Endodermal cell (in vitro differentiated cells): ENCODE results near the gene LOX. TPM values are rescaled to one million over a fixed set of nuclear protein-coding genes. Genes with fewer than 3 reads are reported as not detected.

Source experiments
- DNase-seq: peaks from one replicate; pipeline ENCODE4 v3.0.0-alpha.2; 2017
- H3K27ac ChIP-seq: 2 replicates; pipeline ENCODE4 v1.5.1; 2013; ENCODE audit warnings: mild to moderate bottlenecking, low read depth, low read length, moderate library complexity
- H3K27me3 ChIP-seq: 2 replicates; pipeline ENCODE4 v1.6.1; 2013; ENCODE audit warnings: mild to moderate bottlenecking, low read length, moderate library complexity; ENCODE audit not compliant: insufficient read depth, control insufficient read depth, poor library complexity, severe bottlenecking
- H3K36me3 ChIP-seq: 2 replicates; pipeline ENCODE4 v1.7.0; 2013; ENCODE audit warnings: mild to moderate bottlenecking, low read length, moderate library complexity; ENCODE audit not compliant: control insufficient read depth, insufficient read depth
- H3K4me1 ChIP-seq: one replicate; pipeline ENCODE4 v1.7.0; 2013; ENCODE audit warnings: low read length; ENCODE audit not compliant: control insufficient read depth, insufficient read depth
- H3K4me3 ChIP-seq: 2 replicates; pipeline ENCODE4 v1.5.1; 2013; ENCODE audit warnings: mild to moderate bottlenecking, low read length, moderate library complexity
- H3K9ac ChIP-seq: 2 replicates; pipeline ENCODE4 v1.6.1; 2013; ENCODE audit warnings: mild to moderate bottlenecking, low read length, moderate library complexity; ENCODE audit not compliant: poor library complexity, severe bottlenecking; ENCODE audit errors: extremely low read depth
- H3K9me3 ChIP-seq: 2 replicates; pipeline ENCODE4 v1.6.1; 2013; ENCODE audit warnings: mild to moderate bottlenecking, low read length, moderate library complexity; ENCODE audit not compliant: control insufficient read depth
- H3K27ac Mint-ChIP-seq: 2 replicates; pipeline ENCODE4 v1.8.0; 2020; ENCODE audit warnings: mixed read lengths
- H3K27me3 Mint-ChIP-seq: 2 replicates; pipeline ENCODE4 v1.8.0; 2021; ENCODE audit warnings: mild to moderate bottlenecking, mixed read lengths; ENCODE audit not compliant: insufficient read depth
- H3K36me3 Mint-ChIP-seq: 2 replicates; pipeline ENCODE4 v1.8.0; 2020; ENCODE audit warnings: low read depth, mixed read lengths
- H3K4me1 Mint-ChIP-seq: 2 replicates; pipeline ENCODE4 v1.8.0; 2020; ENCODE audit warnings: mixed read lengths
- H3K4me3 Mint-ChIP-seq: 2 replicates; pipeline ENCODE4 v1.8.0; 2020; ENCODE audit warnings: mild to moderate bottlenecking, moderate library complexity, mixed read lengths
- H3K9me3 Mint-ChIP-seq: 2 replicates; pipeline ENCODE4 v1.8.0; 2020; ENCODE audit warnings: mild to moderate bottlenecking, mixed read lengths
- CTCF ChIP-seq: fragments of 200-600 bp; sonication (generic); conservative IDR thresholded peaks from 2 replicates; pipeline ENCODE4 v1.5.0; 2021; ENCODE audit warnings: antibody characterized with exemption, mild to moderate bottlenecking
- WGBS, 2 experiments: methylation state at CpG; one replicate each; pipeline versions ENCODE4 v1.1.5 to v1.1.7; 2013; ENCODE audit warnings: missing lambda C conversion rate in 2 of 2, mixed read lengths in 1 of 2; ENCODE audit not compliant: insufficient coverage in 1 of 2, insufficient read length in 1 of 2; 5-methylcytosine and 5-hydroxymethylcytosine counted together
- total RNA-seq, 2 donors: library from RNA; stranded (reverse); fragmentation: NEBNext Ultra II Directional in 1 of 2; extraction: Animal tissue kit (Norgen Biotek cat#: 25700) in 1 of 2; gene quantifications; 2 replicates in 1 of 2; 3 replicates in 1 of 2; pipeline ENCODE4 v1.2.1, GENCODE V29; 2021

LOX gene
- total RNA-seq, 2 donors from 2014 or later, result 16.4 to 16.5 TPM

DNA sequence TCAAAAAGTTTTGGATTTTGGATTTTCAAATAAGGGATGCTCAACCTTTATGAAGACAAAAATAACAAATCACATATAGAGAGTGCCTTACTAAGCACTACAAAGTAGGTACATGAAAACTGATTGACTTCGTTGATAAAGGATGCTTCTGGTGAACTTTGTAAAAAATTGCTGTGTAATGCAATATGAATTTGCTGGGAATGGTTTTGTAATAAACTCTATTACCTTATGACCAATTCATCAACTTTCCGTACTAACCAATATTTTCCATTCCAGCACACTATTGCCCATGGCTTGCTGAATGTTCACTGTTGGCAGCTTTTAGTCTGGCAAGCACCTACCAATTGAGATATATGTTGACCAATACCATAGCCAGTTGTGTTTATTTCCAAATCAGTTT is 27.9 kb upstream of the LOX start:
- H3K9me3 ChIP-seq, result no peaks in the 10 kb centered on the region
- no peak overlapping the region for H3K9ac ChIP-seq
- Mint-ChIP-seq H3K27me3 (peaks cover 4% of the 10 kb centered on the region), H3K4me3 (no peak overlapping the region), H3K9me3 (no peaks in the 10 kb centered on the region), H3K27ac (no peak overlapping the region), H3K36me3 (no peaks in the 10 kb centered on the region), H3K4me1 (peaks cover 6% of the 10 kb centered on the region)
- no peak overlapping the region for H3K4me3 ChIP-seq
- WGBS, 2 experiments, result 95 to 100% methylated on average over 1 to 2 of the region's 2 CpGs
- no peak overlapping the region for H3K27ac ChIP-seq
- DNase-seq, result no peak
- H3K4me1 ChIP-seq, result no peaks in the 10 kb centered on the region
- no peaks in the 10 kb centered on the region for H3K36me3 ChIP-seq
- TF ChIP-seq CTCF, result no peak
- no peaks in the 10 kb centered on the region for H3K27me3 ChIP-seq

- H3K27me3 ChIP-seq, result no peaks in the 10 kb centered on the region
- 86% methylated on average over 1 of the region's 1 CpG; no CpG with 5 or more reads in 1 of the 2 experiments for WGBS, 2 experiments
- Mint-ChIP-seq H3K27ac (no peak overlapping the region), H3K27me3 (peaks cover 4% of the 10 kb centered on the region), H3K9me3 (no peaks in the 10 kb centered on the region), H3K4me1 (peaks cover 7% of the 10 kb centered on the region), H3K36me3 (no peaks in the 10 kb centered on the region), H3K4me3 (no peak overlapping the region)
- H3K36me3 ChIP-seq, result no peaks in the 10 kb centered on the region
- TF ChIP-seq CTCF, result no peak
- no peaks in the 10 kb centered on the region for H3K4me1 ChIP-seq
- H3K27ac ChIP-seq, result no peak overlapping the region
- H3K4me3 ChIP-seq, result no peak overlapping the region
- H3K9ac ChIP-seq, result no peak overlapping the region
- DNase-seq, result no peak
- H3K9me3 ChIP-seq, result no peaks in the 10 kb centered on the region
These were observed 24.8 kb upstream of the LOX start for GRCh38 chr5:122102825-122103224.

DNA sequence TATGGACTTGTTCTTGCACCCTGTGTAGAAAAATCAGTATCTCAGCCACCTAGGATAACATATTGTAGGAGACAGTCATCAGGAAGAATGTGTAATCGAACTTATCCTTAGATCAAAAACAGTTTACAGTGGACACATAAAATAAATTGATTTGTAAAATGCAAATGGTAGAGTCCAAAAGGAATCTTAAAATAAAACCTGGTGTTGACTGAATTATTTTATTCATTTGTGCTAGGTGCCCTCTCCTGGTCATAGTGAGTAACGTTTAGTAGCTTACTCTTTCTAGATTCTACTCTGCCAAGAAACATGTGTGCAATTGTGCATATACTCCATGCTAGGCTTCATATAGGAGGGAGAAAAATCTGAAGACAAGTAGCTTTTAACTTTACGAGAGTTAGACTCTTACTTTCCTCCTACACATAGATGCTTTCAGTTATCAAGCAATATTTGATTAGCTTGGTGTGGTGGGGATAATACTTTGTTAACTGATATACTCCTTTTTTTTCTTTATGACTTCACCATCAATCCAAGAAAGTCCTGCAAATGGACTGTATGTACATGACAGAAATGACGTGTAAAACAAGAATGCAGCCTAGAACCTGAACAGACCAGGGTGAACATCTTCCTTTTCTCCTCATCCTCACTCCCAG is 23.7 kb upstream of the LOX start:
- TF ChIP-seq CTCF, result peak; percentile 79
- Histone ChIP-seq H3K27ac (no peak overlapping the region), H3K36me3 (no peaks in the 10 kb centered on the region), H3K4me1 (no peaks in the 10 kb centered on the region), H3K27me3 (no peaks in the 10 kb centered on the region), H3K9me3 (no peaks in the 10 kb centered on the region), H3K9ac (no peak overlapping the region), H3K4me3 (no peak overlapping the region)
- Mint-ChIP-seq H3K4me3 (no peak overlapping the region), H3K27me3 (no peaks in the 10 kb centered on the region), H3K9me3 (no peaks in the 10 kb centered on the region), H3K36me3 (no peaks in the 10 kb centered on the region), H3K27ac (no peak overlapping the region), H3K4me1 (peaks cover 7% of the 10 kb centered on the region)
- DNase-seq, result no peak
- 48% methylated on average over 3 of the region's 4 CpGs; no CpG with 5 or more reads in 1 of the 2 experiments for WGBS, 2 experiments
